ENCODE data around the gene PACS1. TPM values are rescaled to one million over a fixed set of nuclear protein-coding genes. Genes with fewer than 3 reads are reported as not detected.

PACS1 gene
- total RNA-seq, 1 donor from 2014 or later = 49.9 TPM

DNA sequence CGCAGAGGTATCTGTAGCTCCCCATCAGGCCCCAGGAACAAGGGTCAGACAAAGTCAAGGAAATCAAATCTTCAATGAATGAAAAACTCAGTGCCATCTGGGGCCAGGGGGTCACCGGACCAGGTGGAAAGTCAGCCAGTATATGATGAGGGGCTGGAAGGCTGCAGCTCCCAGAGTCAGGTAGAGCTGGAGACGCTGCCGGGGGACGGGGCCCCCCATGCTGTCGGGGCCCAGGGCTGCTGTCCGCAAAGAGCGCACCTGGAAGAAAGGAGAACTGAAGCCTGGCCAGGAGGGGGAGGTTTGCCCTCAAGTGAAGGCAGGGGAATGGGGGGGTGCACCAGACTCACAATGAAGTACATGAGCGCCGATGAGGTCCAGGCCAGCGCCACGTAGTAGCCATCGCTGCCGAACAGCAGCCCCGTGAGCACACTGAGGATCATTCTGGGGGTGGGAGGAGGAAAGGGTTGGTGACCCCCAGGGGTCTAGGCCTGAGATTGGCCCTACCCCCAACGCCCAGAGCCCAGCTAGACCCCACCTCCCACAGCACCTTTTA, 214.5 kb downstream of the PACS1 start:
- TF ChIP-seq CTCF (conservative IDR thresholded peaks at IDR 0.05) = no peak
- Mint-ChIP-seq H3K27ac (no peak overlapping the region), H3K4me1 (ENCODE audit: unreplicated experiment) (peaks cover 17% of the 10 kb centered on the region), H3K27me3 (peaks cover 11% of the 10 kb centered on the region), H3K4me3 (no peak overlapping the region), H3K9me3 (no peaks in the 10 kb centered on the region), H3K36me3 (peaks cover 3% of the 10 kb centered on the region)
- no peak for DNase-seq (ENCODE audit: extremely low spot score, unreplicated experiment)

DNA sequence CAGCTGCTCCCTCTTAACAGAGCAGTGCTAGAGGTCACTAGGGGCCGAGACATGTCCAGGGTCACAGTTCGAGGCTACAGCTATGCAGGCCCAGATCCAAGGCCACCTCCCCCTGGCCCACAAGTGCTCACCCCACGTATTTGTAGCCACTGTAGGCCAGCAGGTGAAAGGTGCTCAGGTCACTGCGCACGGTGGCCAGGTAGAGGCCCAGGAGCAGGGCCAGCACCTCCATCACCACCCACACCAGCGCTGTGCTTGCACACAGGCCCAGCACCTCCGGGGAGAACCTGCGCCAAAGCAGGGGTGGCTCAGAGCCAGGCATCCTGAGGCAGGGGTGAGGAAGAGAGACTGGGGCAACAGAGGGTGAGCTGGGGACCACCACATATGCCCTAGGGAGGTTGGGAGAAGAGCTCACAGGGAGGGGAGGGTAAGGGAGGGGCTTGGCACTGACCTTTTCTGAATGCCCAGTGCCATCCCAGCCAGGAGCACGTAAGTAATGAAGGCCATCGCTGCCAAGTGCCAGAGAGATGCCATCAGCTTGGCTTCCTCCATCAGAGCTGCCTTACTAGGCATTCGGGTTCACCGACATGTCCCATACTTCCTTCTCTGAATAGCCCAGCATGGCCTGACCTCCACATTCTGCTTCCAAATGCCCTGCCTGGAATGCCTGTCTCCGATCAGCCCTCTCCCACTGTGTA, 215.3 kb downstream of the PACS1 start:
- H3K4me3 Mint-ChIP-seq = peak overlapping the region; percentile 65
- peaks cover 3% of the 10 kb centered on the region for H3K36me3 Mint-ChIP-seq
- TF ChIP-seq CTCF (conservative IDR thresholded peaks at IDR 0.05) = no peak
- H3K4me1 Mint-ChIP-seq (ENCODE audit: unreplicated experiment) = peaks cover 23% of the 10 kb centered on the region
- no peak for DNase-seq (ENCODE audit: extremely low spot score, unreplicated experiment)
- no peak overlapping the region for H3K27ac Mint-ChIP-seq
- H3K27me3 Mint-ChIP-seq = peaks cover 19% of the 10 kb centered on the region
- H3K9me3 Mint-ChIP-seq = no peaks in the 10 kb centered on the region

- Mint-ChIP-seq H3K27me3 (peaks cover 24% of the 10 kb centered on the region), H3K4me1 (ENCODE audit: unreplicated experiment) (peaks cover 18% of the 10 kb centered on the region), H3K9me3 (no peaks in the 10 kb centered on the region), H3K27ac (no peak overlapping the region), H3K4me3 (peak overlapping the region; percentile 72), H3K36me3 (peaks cover 3% of the 10 kb centered on the region)
- DNase-seq (ENCODE audit: extremely low spot score, unreplicated experiment) = no peak
- no peak for TF ChIP-seq CTCF (conservative IDR thresholded peaks at IDR 0.05)
Measured at GRCh38 chr11:66286699-66287098, 216.6 kb downstream of the PACS1 start.

GRCh38 chr11:66287211-66287888, 217.3 kb downstream of the PACS1 start:
- peak overlapping the region; percentile 53 for H3K27ac Mint-ChIP-seq
- H3K4me1 Mint-ChIP-seq (ENCODE audit: unreplicated experiment) = peaks cover 18% of the 10 kb centered on the region
- peak overlapping the region; percentile 72 for H3K4me3 Mint-ChIP-seq
- H3K9me3 Mint-ChIP-seq = no peaks in the 10 kb centered on the region
- no peak for DNase-seq (ENCODE audit: extremely low spot score, unreplicated experiment)
- TF ChIP-seq CTCF (conservative IDR thresholded peaks at IDR 0.05) = no peak
- H3K27me3 Mint-ChIP-seq = peaks cover 25% of the 10 kb centered on the region
- H3K36me3 Mint-ChIP-seq = peaks cover 3% of the 10 kb centered on the region

- TF ChIP-seq CTCF (conservative IDR thresholded peaks at IDR 0.05) = no peak
- peaks cover 18% of the 10 kb centered on the region for H3K4me1 Mint-ChIP-seq (ENCODE audit: unreplicated experiment)
- H3K36me3 Mint-ChIP-seq = peaks cover 3% of the 10 kb centered on the region
- H3K4me3 Mint-ChIP-seq = peak overlapping the region; percentile 96
- peak overlapping the region; percentile 95 for H3K27ac Mint-ChIP-seq
- H3K27me3 Mint-ChIP-seq = peaks cover 32% of the 10 kb centered on the region
- H3K9me3 Mint-ChIP-seq = no peaks in the 10 kb centered on the region
- DNase-seq (ENCODE audit: extremely low spot score, unreplicated experiment) = no peak
Measured at GRCh38 chr11:66287889-66288670, 218.0 kb downstream of the PACS1 start.
